Skin epidermis (tissue), 12 donors: ENCODE data around the gene PACRG.

Experiments
- H3K27ac ChIP-seq, 21 experiments: fragments of 200-600 bp; sonication (generic) in 11 of 21; one replicate each; pipeline ENCODE4 v1.5.0; 2020; ENCODE audit warnings: mild to moderate bottlenecking in 3 of 21, inconsistent platforms in 2 of 21, moderate library complexity in 2 of 21
- H3K4me3 ChIP-seq, 7 experiments: fragments of 200-600 bp; sonication (generic) in 2 of 7; one replicate each; pipeline ENCODE4 v1.5.0; 2020; ENCODE audit warnings: inconsistent platforms in 2 of 7, mild to moderate bottlenecking in 2 of 7, moderate library complexity in 1 of 7

The PACRG gene

GRCh38 chr6:162913206-162913605 lies 185.4 kb downstream of the PACRG start:
- H3K27ac ChIP-seq = no peak overlapping the region
- no peak overlapping the region for H3K4me3 ChIP-seq

GRCh38 chr6:162917506-162917905 lies 189.7 kb downstream of the PACRG start:
- no peak overlapping the region for H3K4me3 ChIP-seq
- H3K27ac ChIP-seq = no peak overlapping the region

GRCh38 chr6:162921062-162921461 lies 193.3 kb downstream of the PACRG start:
- Histone ChIP-seq H3K4me3 (no peak overlapping the region), H3K27ac (no peak overlapping the region)

DNA sequence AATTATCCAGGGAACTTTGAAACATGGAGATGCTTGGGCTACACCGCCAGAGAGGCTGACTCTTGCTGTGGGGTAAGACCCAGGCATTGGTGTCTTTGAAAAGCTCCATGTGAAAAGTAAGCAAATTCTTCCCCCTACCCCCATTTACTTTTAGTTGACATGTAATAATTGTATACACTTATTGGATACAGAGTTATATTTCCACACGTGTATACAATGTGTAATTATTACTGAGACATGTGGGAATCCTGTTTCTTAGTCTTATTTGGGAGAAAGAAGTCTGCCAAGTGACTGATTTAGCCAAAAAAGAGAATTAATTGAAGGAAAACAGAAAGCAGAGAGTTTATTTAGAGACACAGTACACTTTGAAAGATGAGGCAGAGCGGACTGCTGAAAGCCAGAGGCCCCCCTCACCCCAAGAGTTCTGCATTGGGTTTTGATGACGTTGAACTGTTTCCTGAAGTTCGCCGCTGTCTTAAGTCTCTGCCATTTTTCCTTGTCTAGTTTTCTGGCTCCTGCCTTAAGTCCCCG lies 193.8 kb downstream of the PACRG start:
- no peak overlapping the region for H3K27ac ChIP-seq
- H3K4me3 ChIP-seq = no peak overlapping the region

DNA sequence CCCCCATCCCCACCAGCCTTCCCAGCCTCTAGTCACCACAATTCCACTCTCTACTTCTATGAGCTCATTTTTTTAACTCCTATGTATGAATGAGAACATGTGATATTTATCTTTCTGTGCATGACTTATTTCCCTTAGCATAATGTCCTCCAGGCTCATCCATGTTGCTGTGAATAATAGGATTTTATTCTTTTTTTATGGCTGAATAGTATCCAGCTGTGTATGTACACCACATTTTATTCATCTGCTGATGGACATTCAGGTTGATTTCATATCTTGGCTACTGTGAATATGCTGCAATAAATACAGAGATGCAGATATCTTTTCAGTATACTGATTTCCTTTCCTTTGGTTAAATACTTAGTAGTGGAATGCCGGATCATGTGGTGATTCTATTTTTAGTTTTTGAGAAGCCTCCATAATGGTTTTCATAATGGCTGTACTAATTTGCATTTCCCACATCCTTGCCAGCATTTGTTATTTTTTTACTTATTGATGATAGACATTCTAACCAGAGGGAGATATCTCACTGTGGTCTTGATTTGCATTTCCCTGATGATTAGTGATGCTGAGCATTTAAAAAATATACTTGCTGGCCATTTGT lies 194.9 kb downstream of the PACRG start:
- no peak overlapping the region for H3K4me3 ChIP-seq

DNA sequence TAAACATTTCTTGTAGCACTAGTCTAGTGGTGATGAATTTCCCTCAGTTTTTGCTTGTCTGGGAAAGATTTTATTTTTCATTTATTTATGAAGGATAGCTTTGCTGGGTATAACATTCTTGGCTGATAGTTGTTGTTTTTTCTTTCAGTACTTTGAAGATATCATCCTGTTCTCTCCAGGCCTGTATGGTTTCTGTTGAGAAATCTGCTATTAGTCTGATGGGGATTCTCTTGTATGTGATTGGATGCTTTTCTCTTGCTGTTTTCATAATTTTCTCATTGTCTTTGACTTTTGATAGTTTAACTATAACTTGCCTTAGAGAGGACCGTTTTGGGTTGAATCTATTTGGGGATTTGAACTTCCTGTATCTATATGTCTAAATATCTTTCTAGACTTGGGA lies 207.1 kb downstream of the PACRG start:
- Histone ChIP-seq H3K27ac (no peak overlapping the region), H3K4me3 (no peak overlapping the region)

More for the DNA sequence above, 194.9 kb downstream of the PACRG start:
- no peak overlapping the region for H3K27ac ChIP-seq

DNA sequence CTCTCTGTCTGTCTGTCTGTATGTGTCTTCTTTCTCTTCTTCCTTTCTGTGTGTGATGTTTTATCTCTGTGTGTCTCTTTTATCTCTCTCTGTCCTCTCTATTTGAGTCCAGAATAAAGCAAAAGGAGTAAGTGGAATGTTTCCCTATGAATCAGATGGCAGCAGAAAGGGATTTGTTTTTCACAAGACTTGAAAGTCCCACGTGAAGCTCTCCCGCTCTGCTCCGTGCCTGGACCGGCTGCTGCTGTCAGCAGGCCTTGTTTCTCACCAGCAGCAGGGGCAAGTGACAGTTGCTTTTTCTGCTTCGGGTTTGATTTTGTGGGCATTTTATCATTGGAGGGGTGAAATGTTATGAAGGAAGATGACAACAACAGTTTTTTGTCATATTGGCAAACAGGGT lies 212.7 kb downstream of the PACRG start:
- Histone ChIP-seq H3K4me3 (no peak overlapping the region), H3K27ac (peak overlapping the region in 1 of 21 experiments; percentile 18)

GRCh38 chr6:162941128-162941527 lies 213.4 kb downstream of the PACRG start:
- Histone ChIP-seq H3K27ac (peak overlapping the region in 1 of 21 experiments; percentile 18), H3K4me3 (no peak overlapping the region)

- no peak overlapping the region for H3K4me3 ChIP-seq
- no peak overlapping the region for H3K27ac ChIP-seq
Observed at GRCh38 chr6:162942866-162943265, 215.1 kb downstream of the PACRG start.

DNA sequence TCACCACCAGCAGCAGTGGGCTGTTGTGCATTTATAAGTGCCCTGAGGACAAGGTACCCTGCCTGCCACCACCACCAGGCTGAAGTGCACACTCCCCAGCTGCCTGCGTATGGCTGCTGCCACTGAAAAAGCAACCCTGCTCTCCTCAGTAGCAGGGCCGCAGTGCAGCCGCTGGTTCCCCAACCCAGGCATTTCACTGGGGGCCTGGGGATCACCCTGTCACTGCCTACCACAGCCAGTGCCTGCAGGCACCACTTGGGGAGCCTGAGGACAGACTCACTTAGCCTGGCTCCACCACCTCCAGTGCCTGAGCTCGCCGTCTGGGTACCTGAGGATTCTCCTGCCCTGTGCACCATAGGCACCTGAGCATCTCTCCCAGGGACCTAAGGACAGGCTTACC lies 215.6 kb downstream of the PACRG start:
- H3K27ac ChIP-seq = no peak overlapping the region
- H3K4me3 ChIP-seq = no peak overlapping the region

- no peak overlapping the region for H3K4me3 ChIP-seq
Observed at GRCh38 chr6:162951164-162951743, 223.5 kb downstream of the PACRG start.

GRCh38 chr6:162952423-162952822 lies 224.6 kb downstream of the PACRG start:
- Histone ChIP-seq H3K27ac (no peak overlapping the region), H3K4me3 (no peak overlapping the region)

More at GRCh38 chr6:162951164-162951743, 223.5 kb downstream of the PACRG start:
- no peak overlapping the region for H3K27ac ChIP-seq

- Histone ChIP-seq H3K27ac (no peak overlapping the region), H3K4me3 (no peak overlapping the region)
Observed at GRCh38 chr6:162957062-162957461, 229.3 kb downstream of the PACRG start.

- Histone ChIP-seq H3K27ac (peak overlapping the region in 2 of 21 experiments; percentile 20 to 35), H3K4me3 (no peak overlapping the region)
Observed at GRCh38 chr6:162960679-162961457, 233.1 kb downstream of the PACRG start.

DNA sequence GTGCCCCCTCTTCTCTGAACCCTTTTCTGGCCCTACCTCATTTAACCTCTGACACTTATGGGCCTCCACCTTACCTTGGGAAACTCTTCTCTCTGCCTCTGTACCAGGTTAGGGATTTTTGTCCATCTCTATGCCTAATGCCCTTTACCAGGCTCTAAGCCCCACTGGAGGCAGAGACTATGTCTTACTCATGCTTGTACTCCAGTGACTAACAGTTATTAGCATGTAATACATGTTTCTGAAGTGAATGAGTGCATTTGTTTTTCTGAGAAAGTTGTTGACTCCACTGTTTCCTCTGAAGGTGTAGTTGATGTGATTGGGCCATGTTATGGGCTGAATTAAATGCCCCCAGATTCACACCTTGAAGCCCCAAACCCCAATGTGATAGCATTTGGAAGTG lies 234.3 kb downstream of the PACRG start:
- Histone ChIP-seq H3K27ac (no peak overlapping the region), H3K4me3 (no peak overlapping the region)

DNA sequence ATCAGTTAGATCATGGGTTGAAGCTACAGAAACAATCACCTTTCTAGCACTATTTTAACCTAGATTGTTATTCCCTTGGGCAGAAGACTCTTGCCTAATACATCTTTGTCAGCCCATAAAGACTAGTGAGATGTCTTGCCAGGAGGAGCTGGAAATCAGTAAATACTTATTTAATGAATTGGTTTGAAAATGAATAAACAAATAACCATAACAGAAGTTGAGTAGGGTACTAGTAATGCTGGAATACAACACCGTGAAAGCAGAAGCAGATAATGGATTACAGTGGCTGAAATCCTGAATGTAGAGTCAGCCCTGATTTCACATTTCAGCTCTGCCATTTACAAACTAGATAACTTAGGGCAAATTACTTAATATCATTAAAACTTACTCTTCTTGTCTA lies 236.1 kb downstream of the PACRG start:
- no peak overlapping the region for H3K4me3 ChIP-seq

GRCh38 chr6:162964488-162965140 lies 236.8 kb downstream of the PACRG start:
- Histone ChIP-seq H3K4me3 (no peak overlapping the region), H3K27ac (peak overlapping the region in 4 of 21 experiments; percentile 4 to 46 (median 26))

More for the DNA sequence above, 236.1 kb downstream of the PACRG start:
- H3K27ac ChIP-seq = no peak overlapping the region

GRCh38 chr6:162965366-162965765 lies 237.6 kb downstream of the PACRG start:
- Histone ChIP-seq H3K4me3 (no peak overlapping the region), H3K27ac (peak overlapping the region in 1 of 21 experiments; percentile 40)

- no peak overlapping the region for H3K27ac ChIP-seq
- H3K4me3 ChIP-seq = no peak overlapping the region
Observed at GRCh38 chr6:162970246-162970645, 242.5 kb downstream of the PACRG start.

DNA sequence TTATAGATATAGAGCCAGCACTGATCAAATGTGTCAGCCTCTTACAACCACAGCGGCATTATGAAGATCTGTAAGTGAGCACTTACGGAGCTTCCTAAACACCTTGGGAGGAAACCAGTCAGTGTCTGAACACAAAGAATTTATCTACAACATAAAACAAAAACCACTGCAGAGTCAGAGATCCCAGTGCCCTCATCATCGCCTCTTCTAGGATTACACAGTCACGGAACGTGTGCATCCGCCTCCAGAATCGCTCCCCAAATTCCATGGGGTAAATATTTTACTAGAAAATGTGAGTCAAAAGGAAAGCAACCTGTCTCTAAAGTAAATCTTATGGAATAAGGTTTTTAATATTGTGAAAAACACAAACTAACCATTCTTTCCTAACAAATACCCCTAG lies 243.6 kb downstream of the PACRG start:
- no peak overlapping the region for H3K4me3 ChIP-seq
- no peak overlapping the region for H3K27ac ChIP-seq
